WTC11 (cell line): ENCODE data around the gene UNC119B. TPM values are rescaled to one million over a fixed set of nuclear protein-coding genes. Genes with fewer than 3 reads are reported as not detected.

Experiments
- ATAC-seq: fragments of 200-7000 bp; cut with Tn5 transposase; 2 replicates; pipeline ENCODE4 v1.10.0; 2021; ENCODE audit warnings: mild to moderate bottlenecking, moderate library complexity
- CTCF ChIA-PET: fragments of 300-600 bp; sonication (Branson Sonifier 250); formaldehyde crosslinking; loops from one replicate; lab custom pipeline; 2021; ENCODE audit warnings: antibody characterized with exemption; lab: Charles Lee
- POLR2A ChIA-PET: fragments of 350-600 bp; sonication (Branson Sonifier 250); formaldehyde crosslinking; loops from one replicate; lab custom pipeline; 2021; ENCODE audit warnings: antibody characterized with exemption; lab: Charles Lee
- DNase-seq: peaks from one replicate; pipeline ENCODE4 v3.0.0; 2021; ENCODE audit warnings: low spot score
- H3K27ac Mint-ChIP-seq: 2 replicates; pipeline ENCODE4 v1.8.0; 2021; ENCODE audit warnings: mixed read lengths
- H3K27me3 Mint-ChIP-seq: 2 replicates; pipeline ENCODE4 v1.8.0; 2021; ENCODE audit warnings: low read depth, mild to moderate bottlenecking, moderate library complexity, mixed read lengths
- H3K36me3 Mint-ChIP-seq: 2 replicates; pipeline ENCODE4 v1.8.0; 2021; ENCODE audit warnings: mixed read lengths
- H3K4me1 Mint-ChIP-seq: 2 replicates; pipeline ENCODE4 v1.8.0; 2022; ENCODE audit warnings: mixed read lengths
- H3K4me3 Mint-ChIP-seq: 2 replicates; pipeline ENCODE4 v1.8.0; 2021; ENCODE audit warnings: mild to moderate bottlenecking, moderate library complexity, mixed read lengths
- H3K9me3 Mint-ChIP-seq: 2 replicates; pipeline ENCODE4 v1.8.0; 2021; ENCODE audit warnings: mixed read lengths
- CREB1 ChIP-seq: sonication (generic); formaldehyde crosslinking; IDR thresholded peaks from 2 replicates; pipeline ENCODE4 v1.8.0; 2023; ENCODE audit warnings: mild to moderate bottlenecking, missing genetic modification reagents
- ELF4 ChIP-seq: sonication (generic); formaldehyde crosslinking; IDR thresholded peaks from 2 replicates; pipeline ENCODE4 v1.8.1; 2022; ENCODE audit warnings: low read depth, mild to moderate bottlenecking, moderate library complexity, missing genetic modification reagents
- GABPB1 ChIP-seq: sonication (generic); formaldehyde crosslinking; IDR thresholded peaks from 2 replicates; pipeline ENCODE4 v1.8.1; 2023; ENCODE audit warnings: mild to moderate bottlenecking, missing genetic modification reagents
- GTF2I ChIP-seq: fragments of 250-450 bp; sonication (Bioruptor Pico); conservative IDR thresholded peaks from 2 replicates; pipeline ENCODE4 v1.4.0; 2021; ENCODE audit warnings: mild to moderate bottlenecking
- NR1H2 ChIP-seq: sonication (generic); formaldehyde crosslinking; IDR thresholded peaks from 2 replicates; pipeline ENCODE4 v1.9.0; 2021; ENCODE audit warnings: mild to moderate bottlenecking, moderate library complexity, missing genetic modification reagents
- NR3C1 ChIP-seq: sonication (generic); formaldehyde crosslinking; conservative IDR thresholded peaks from 2 replicates; pipeline ENCODE4 v1.8.1; 2023; ENCODE audit warnings: low read depth, mild to moderate bottlenecking, missing genetic modification reagents
- RELA ChIP-seq: sonication (generic); formaldehyde crosslinking; IDR thresholded peaks from 2 replicates; pipeline ENCODE4 v1.8.1; 2022; ENCODE audit warnings: missing genetic modification reagents, mild to moderate bottlenecking, borderline replicate concordance
- RORB ChIP-seq: fragments of 250-450 bp; sonication (Bioruptor Pico); IDR thresholded peaks from 2 replicates; pipeline ENCODE4 v1.9.0; 2021; ENCODE audit warnings: mild to moderate bottlenecking
- SP1 ChIP-seq: sonication (generic); formaldehyde crosslinking; conservative IDR thresholded peaks from 2 replicates; pipeline ENCODE4 v1.8.1; 2022; ENCODE audit warnings: missing genetic modification reagents
- TEAD1 ChIP-seq: sonication (generic); formaldehyde crosslinking; IDR thresholded peaks from 2 replicates; pipeline ENCODE4 v1.8.0; 2022; ENCODE audit warnings: mild to moderate bottlenecking, missing genetic modification reagents
- ZNF138 ChIP-seq: sonication (generic); formaldehyde crosslinking; conservative IDR thresholded peaks from 2 replicates; pipeline ENCODE4 v1.8.1; 2022; ENCODE audit warnings: mild to moderate bottlenecking, moderate library complexity, missing genetic modification reagents
- ZNF263 ChIP-seq: sonication (generic); formaldehyde crosslinking; IDR thresholded peaks from 2 replicates; pipeline ENCODE4 v1.8.1; 2022; ENCODE audit warnings: low read depth, mild to moderate bottlenecking, moderate library complexity, missing genetic modification reagents
- ZNF423 ChIP-seq: fragments of 250-450 bp; sonication (Bioruptor Pico); IDR thresholded peaks from 2 replicates; pipeline ENCODE4 v2.1.2; 2022; ENCODE audit warnings: mild to moderate bottlenecking, moderate library complexity
- total RNA-seq: library from RNA; stranded (reverse); gene quantifications from 3 replicates; pipeline ENCODE4 v1.2.3, GENCODE V29; 2021
- TF ChIP-seq, protein P1 (sequence below): fragments of 250-450 bp; sonication (Bioruptor Pico); IDR thresholded peaks from 2 replicates; pipeline ENCODE4 v1.8.0; 2021; ENCODE audit warnings: mild to moderate bottlenecking
- TF ChIP-seq, protein P2 (sequence below): sonication (generic); formaldehyde crosslinking; IDR thresholded peaks from 2 replicates; pipeline ENCODE4 v1.8.1; 2022; ENCODE audit warnings: mild to moderate bottlenecking, moderate library complexity, missing genetic modification reagents
- TF ChIP-seq, protein P3 (sequence below): sonication (generic); formaldehyde crosslinking; IDR thresholded peaks from 2 replicates; pipeline ENCODE4 v1.8.1; 2022; ENCODE audit warnings: mild to moderate bottlenecking, missing genetic modification reagents, moderate library complexity, borderline replicate concordance
- TF ChIP-seq, protein P4 (sequence below): sonication (generic); formaldehyde crosslinking; IDR thresholded peaks from 2 replicates; pipeline ENCODE4 v1.8.1; 2022; ENCODE audit warnings: low read depth, missing genetic modification reagents, borderline replicate concordance
- TF ChIP-seq, protein P5 (sequence below): sonication (generic); formaldehyde crosslinking; IDR thresholded peaks from 2 replicates; pipeline ENCODE4 v1.8.0; 2022; ENCODE audit warnings: mild to moderate bottlenecking, missing genetic modification reagents

Gene UNC119B
- total RNA-seq, 1 experiment from 2014 or later: 53.3 TPM

DNA sequence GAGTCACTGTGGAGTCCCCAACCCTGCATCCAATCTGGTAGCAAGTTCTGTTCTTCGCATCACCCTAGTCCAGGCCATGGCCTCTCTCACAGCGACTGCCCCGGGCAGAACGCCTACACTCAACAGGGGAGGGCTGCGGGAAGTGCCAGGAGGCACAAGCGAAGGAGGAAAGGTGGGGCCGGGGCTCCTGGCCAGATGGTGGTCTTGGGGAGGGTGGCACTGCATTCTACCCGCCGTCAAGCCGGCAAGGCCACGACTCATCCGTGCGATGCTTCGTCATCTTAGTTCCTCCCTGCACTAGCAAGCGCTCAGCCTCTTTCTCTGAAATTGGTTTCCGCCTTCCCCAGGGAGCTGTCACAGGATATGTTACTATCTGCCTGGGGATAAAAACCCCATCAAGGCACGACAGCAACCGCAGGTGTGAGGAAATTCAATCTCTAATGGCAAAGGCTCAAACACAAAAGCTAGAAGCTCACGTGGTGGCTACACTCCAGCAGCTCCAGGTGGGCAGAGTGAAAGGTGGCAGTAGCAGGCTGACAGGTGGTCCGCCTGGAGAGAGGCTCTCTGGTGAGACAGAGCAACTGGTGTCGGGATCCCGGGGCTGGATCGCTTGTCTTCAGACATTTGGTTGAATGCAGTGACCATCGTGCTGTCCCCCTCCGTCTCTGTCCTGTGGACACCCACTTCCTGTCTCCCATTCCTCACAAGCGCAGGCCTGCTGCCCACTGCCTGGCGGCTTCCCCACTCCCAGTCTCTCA, 49.5 kb downstream of the UNC119B start:
- CTCF ChIA-PET: interaction anchor here (0.6 to 1.0 kb wide), 4 partner anchors 111 to 212 kb away, joined by 3 to 5 read pairs (median 3); no protein-coding TSS in a partner anchor
- peaks cover 18% of the 10 kb centered on the region for H3K4me1 Mint-ChIP-seq
- no peak for DNase-seq
- POLR2A ChIA-PET: no interaction called here
- H3K27me3 Mint-ChIP-seq: no peaks in the 10 kb centered on the region
- H3K36me3 Mint-ChIP-seq: peaks cover 9% of the 10 kb centered on the region
- H3K4me3 Mint-ChIP-seq: no peak overlapping the region
- TF ChIP-seq, protein P1, sequence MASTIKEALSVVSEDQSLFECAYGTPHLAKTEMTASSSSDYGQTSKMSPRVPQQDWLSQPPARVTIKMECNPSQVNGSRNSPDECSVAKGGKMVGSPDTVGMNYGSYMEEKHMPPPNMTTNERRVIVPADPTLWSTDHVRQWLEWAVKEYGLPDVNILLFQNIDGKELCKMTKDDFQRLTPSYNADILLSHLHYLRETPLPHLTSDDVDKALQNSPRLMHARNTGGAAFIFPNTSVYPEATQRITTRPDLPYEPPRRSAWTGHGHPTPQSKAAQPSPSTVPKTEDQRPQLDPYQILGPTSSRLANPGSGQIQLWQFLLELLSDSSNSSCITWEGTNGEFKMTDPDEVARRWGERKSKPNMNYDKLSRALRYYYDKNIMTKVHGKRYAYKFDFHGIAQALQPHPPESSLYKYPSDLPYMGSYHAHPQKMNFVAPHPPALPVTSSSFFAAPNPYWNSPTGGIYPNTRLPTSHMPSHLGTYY (CRISPR knock-in tag): no peak
- TF ChIP-seq, protein P2, sequence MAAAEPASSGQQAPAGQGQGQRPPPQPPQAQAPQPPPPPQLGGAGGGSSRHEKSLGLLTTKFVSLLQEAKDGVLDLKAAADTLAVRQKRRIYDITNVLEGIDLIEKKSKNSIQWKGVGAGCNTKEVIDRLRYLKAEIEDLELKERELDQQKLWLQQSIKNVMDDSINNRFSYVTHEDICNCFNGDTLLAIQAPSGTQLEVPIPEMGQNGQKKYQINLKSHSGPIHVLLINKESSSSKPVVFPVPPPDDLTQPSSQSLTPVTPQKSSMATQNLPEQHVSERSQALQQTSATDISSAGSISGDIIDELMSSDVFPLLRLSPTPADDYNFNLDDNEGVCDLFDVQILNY: no peak
- TF ChIP-seq RORB (CRISPR knock-in tag): no peak
- no peak for TF ChIP-seq GABPB1 (CRISPR knock-in tag)
- no peak for TF ChIP-seq SP1 (CRISPR knock-in tag)
- TF ChIP-seq TEAD1: no peak
- TF ChIP-seq ZNF423 (CRISPR knock-in tag): no peak
- TF ChIP-seq RELA (CRISPR knock-in tag): no peak
- no peak for TF ChIP-seq ZNF263 (CRISPR knock-in tag)
- TF ChIP-seq CREB1 (CRISPR knock-in tag): no peak
- TF ChIP-seq NR3C1: no peak
- TF ChIP-seq, all 79 proteins: peak for 0
- Mint-ChIP-seq H3K9me3 (peaks cover 9% of the 10 kb centered on the region), H3K27ac (peak overlapping the region; percentile 60; the same call in 1 of the 2 replicates)
- ATAC-seq: peak; percentile 38

DNA sequence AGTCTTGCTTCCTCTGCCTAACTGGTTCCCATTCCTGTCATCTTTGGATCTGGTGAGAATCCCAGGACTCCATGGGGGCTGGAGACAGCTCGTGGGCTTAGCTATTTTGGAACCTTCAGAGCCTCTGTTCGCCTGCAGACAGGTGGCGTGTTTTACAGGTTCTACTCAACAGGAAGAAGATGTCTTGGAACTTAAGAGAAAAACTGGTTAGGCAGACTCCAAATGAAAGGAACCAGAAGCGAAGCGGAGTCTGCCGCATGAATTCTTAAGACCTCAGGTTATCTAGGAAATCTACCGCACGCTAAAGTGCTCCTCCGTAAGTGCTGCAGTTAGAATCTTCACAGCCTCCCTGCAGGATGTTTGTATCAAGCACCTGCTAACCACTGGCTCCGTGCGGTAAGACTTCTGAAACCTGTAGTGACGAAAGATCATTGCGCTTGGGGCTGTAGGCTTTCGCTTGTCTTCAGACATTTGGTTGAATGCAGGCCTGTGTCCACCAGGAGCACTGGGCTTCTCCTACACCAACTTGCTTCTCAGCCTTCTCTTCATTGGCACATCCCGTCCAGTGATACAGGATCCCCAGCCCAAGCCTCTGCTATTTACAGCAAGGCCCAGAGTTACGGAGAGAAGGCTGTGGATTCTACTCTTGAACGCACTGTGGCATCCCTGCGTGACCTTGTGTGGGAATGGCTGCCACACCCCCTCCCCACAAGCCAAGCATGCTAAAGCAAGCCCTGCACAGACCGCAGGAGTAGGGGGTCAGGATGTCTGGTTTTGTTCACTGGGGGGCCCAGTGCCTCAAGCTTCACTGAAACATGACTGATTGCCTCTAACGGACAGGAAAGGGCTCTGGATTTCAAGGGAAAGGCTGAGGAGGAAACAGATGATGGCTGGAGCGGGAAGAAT, 50.3 kb downstream of the UNC119B start:
- Mint-ChIP-seq H3K27ac (peak overlapping the region; percentile 60), H3K4me1 (peaks cover 18% of the 10 kb centered on the region), H3K36me3 (peaks cover 10% of the 10 kb centered on the region), H3K4me3 (no peak overlapping the region), H3K27me3 (no peaks in the 10 kb centered on the region), H3K9me3 (peaks cover under 1% of the 10 kb centered on the region; the same call in 1 of the 2 replicates)
- DNase-seq (no peak), ATAC-seq (no peak)
- ChIA-PET CTCF (interaction anchor here (0.9 kb wide), 1 partner anchor 211 kb away, joined by 5 read pairs; no protein-coding TSS in a partner anchor), POLR2A (no interaction called here)
- TF ChIP-seq GTF2I (CRISPR knock-in tag): no peak
- TF ChIP-seq, protein P3, sequence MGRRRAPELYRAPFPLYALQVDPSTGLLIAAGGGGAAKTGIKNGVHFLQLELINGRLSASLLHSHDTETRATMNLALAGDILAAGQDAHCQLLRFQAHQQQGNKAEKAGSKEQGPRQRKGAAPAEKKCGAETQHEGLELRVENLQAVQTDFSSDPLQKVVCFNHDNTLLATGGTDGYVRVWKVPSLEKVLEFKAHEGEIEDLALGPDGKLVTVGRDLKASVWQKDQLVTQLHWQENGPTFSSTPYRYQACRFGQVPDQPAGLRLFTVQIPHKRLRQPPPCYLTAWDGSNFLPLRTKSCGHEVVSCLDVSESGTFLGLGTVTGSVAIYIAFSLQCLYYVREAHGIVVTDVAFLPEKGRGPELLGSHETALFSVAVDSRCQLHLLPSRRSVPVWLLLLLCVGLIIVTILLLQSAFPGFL: no peak
- TF ChIP-seq, protein P4, sequence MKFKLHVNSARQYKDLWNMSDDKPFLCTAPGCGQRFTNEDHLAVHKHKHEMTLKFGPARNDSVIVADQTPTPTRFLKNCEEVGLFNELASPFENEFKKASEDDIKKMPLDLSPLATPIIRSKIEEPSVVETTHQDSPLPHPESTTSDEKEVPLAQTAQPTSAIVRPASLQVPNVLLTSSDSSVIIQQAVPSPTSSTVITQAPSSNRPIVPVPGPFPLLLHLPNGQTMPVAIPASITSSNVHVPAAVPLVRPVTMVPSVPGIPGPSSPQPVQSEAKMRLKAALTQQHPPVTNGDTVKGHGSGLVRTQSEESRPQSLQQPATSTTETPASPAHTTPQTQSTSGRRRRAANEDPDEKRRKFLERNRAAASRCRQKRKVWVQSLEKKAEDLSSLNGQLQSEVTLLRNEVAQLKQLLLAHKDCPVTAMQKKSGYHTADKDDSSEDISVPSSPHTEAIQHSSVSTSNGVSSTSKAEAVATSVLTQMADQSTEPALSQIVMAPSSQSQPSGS (CRISPR knock-in tag): no peak
- no peak for TF ChIP-seq NR1H2 (CRISPR knock-in tag)
- TF ChIP-seq ELF4: no peak
- no peak for TF ChIP-seq ZNF138 (CRISPR knock-in tag)
- TF ChIP-seq, protein P5, sequence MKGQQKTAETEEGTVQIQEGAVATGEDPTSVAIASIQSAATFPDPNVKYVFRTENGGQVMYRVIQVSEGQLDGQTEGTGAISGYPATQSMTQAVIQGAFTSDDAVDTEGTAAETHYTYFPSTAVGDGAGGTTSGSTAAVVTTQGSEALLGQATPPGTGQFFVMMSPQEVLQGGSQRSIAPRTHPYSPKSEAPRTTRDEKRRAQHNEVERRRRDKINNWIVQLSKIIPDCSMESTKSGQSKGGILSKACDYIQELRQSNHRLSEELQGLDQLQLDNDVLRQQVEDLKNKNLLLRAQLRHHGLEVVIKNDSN (CRISPR knock-in tag): no peak
